Neural progenitor cell (in vitro differentiated cells): Measurements from ENCODE around the gene ASF1A.

Source experiments
- EZH2 ChIP-seq: fragments of 200-600 bp; sonication (generic); IDR thresholded peaks from 2 replicates; pipeline ENCODE4 v1.6.1; 2017; ENCODE audit warnings: antibody characterized with exemption, mild to moderate bottlenecking, moderate library complexity
- EZH2phosphoT487 ChIP-seq: fragments of 200-600 bp; sonication (generic); IDR thresholded peaks from 2 replicates; pipeline ENCODE4 v1.6.1; 2017; ENCODE audit warnings: antibody characterized with exemption
- TF ChIP-seq, protein P1 (sequence below): fragments of 200-600 bp; sonication (generic); IDR thresholded peaks from 2 replicates; pipeline ENCODE4 v1.5.1; 2017; ENCODE audit warnings: antibody characterized with exemption, mild to moderate bottlenecking

DNA sequence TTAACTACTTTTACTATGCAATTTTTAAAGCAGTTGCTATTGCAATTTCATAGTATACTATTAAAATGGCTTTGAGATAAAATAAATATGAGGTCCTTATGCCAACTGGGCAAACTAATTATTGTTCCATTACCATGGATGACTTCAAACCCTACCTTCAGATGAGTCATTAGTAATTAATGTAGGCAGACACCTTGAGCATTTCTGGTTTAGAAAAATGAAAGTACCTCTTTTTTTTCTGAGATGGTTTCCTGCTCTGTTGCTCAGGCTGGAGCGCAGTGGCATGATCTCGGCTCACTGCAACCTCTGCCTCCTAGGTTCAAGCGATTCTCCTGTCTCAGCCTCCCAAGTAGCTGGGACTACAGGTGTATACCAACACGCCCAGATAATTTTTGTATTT is 11.9 kb downstream of the ASF1A start:
- TF ChIP-seq, protein P1, sequence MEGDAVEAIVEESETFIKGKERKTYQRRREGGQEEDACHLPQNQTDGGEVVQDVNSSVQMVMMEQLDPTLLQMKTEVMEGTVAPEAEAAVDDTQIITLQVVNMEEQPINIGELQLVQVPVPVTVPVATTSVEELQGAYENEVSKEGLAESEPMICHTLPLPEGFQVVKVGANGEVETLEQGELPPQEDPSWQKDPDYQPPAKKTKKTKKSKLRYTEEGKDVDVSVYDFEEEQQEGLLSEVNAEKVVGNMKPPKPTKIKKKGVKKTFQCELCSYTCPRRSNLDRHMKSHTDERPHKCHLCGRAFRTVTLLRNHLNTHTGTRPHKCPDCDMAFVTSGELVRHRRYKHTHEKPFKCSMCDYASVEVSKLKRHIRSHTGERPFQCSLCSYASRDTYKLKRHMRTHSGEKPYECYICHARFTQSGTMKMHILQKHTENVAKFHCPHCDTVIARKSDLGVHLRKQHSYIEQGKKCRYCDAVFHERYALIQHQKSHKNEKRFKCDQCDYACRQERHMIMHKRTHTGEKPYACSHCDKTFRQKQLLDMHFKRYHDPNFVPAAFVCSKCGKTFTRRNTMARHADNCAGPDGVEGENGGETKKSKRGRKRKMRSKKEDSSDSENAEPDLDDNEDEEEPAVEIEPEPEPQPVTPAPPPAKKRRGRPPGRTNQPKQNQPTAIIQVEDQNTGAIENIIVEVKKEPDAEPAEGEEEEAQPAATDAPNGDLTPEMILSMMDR: no peak
- TF ChIP-seq EZH2 (no peak), EZH2phosphoT487 (no peak)
